K562 (cell line): ENCODE data around the gene FAM110D. TPM values are rescaled to one million over a fixed set of nuclear protein-coding genes. Genes with fewer than 3 reads are reported as not detected.
A peak's percentile ranks its signal among the peaks of the same experiment; 100 is the strongest.

ENCODE experiments used
- CCAR2 ChIP-seq: fragments of 200-400 bp; formaldehyde crosslinking; IDR thresholded peaks from 2 replicates; pipeline ENCODE4 v1.6.1; 2017; ENCODE audit warnings: mild to moderate bottlenecking, low read depth, low read length
- ERF ChIP-seq: fragments of 450-650 bp; formaldehyde crosslinking; IDR thresholded peaks from 2 replicates; pipeline ENCODE4 v1.4.0; 2020; ENCODE audit warnings: mild to moderate bottlenecking, mixed read lengths
- FIP1L1 ChIP-seq: fragments of 200-400 bp; formaldehyde crosslinking; IDR thresholded peaks from 2 replicates; pipeline ENCODE4 v1.6.1; 2018; ENCODE audit warnings: mild to moderate bottlenecking, low read depth, low read length; ENCODE audit not compliant: poor library complexity, severe bottlenecking
- MCM7 ChIP-seq, 2 experiments: fragments of 450-650 bp; IDR thresholded peaks; 2 replicates each; pipeline ENCODE4 v1.6.1; 2016 to 2018
- MECOM ChIP-seq: fragments of 250-450 bp; sonication (Bioruptor Pico); IDR thresholded peaks from 2 replicates; pipeline ENCODE4 v1.8.0; 2022; ENCODE audit warnings: inconsistent platforms
- NR2F6 ChIP-seq: fragments of 450-650 bp; formaldehyde crosslinking; IDR thresholded peaks from 2 replicates; pipeline ENCODE4 v1.4.0; 2020; ENCODE audit warnings: mild to moderate bottlenecking
- STAT5B ChIP-seq: fragments of 250-450 bp; sonication (Bioruptor Pico); IDR thresholded peaks from 2 replicates; pipeline ENCODE4 v1.8.0; 2021; ENCODE audit warnings: mild to moderate bottlenecking, inconsistent platforms
- TAF9B ChIP-seq: fragments of 450-650 bp; IDR thresholded peaks from 2 replicates; pipeline ENCODE4 v1.6.1; 2018; ENCODE audit warnings: mild to moderate bottlenecking; ENCODE audit not compliant: partially characterized antibody
- WHSC1 ChIP-seq: IDR thresholded peaks from one replicate; pipeline ENCODE4 v1.6.1; 2012; ENCODE audit warnings: low read length, control low read depth, inconsistent platforms
- ZNF23 ChIP-seq: fragments of 250-450 bp; sonication (Bioruptor Pico); IDR thresholded peaks from 2 replicates; pipeline ENCODE4 v1.4.0; 2020; ENCODE audit warnings: mild to moderate bottlenecking
- ZNF445 ChIP-seq: fragments of 250-450 bp; sonication (Bioruptor Pico); IDR thresholded peaks from 2 replicates; pipeline ENCODE4 v1.4.0; 2020; ENCODE audit warnings: low read depth, mild to moderate bottlenecking, moderate library complexity
- ZNF778 ChIP-seq: fragments of 450-650 bp; formaldehyde crosslinking; IDR thresholded peaks from 2 replicates; pipeline ENCODE4 v1.4.0; 2020; ENCODE audit warnings: mild to moderate bottlenecking, moderate library complexity
- ZSCAN32 ChIP-seq: fragments of 450-650 bp; formaldehyde crosslinking; IDR thresholded peaks from 2 replicates; pipeline ENCODE4 v1.4.0; 2020; ENCODE audit warnings: mild to moderate bottlenecking, moderate library complexity
- polyA plus RNA-seq, 8 experiments: library from polyadenylated mRNA; depleted of rRNA in 4 of 8; stranded (reverse) in 5 of 8; unstranded in 3 of 8; fragments of >200 nt; fragmentation: Nextera tagmentation in 2 of 8; fragmentation: Illumina TruSeq in 1 of 8; extraction: Ambion mirVana in 2 of 8; extraction: Trizol in 1 of 8; gene quantifications; 2 replicates each; pipeline versions ENCODE4 v1.2.1 to v1.2.3, GENCODE V29; 2011 to 2014; ENCODE audit warnings: inconsistent platforms in 1 of 8, missing spikeins in 1 of 8
- total RNA-seq, 7 experiments: library from RNA; depleted of rRNA in 6 of 7; stranded (reverse); fragments of >200 nt in 6 of 7; fragmentation: Illumina TruSeq in 2 of 7; extraction: Trizol in 2 of 7; gene quantifications; 2 replicates each; pipeline versions ENCODE4 v1.2.1 to v1.2.3, GENCODE V29; 2011 to 2021; ENCODE audit warnings: low replicate concordance in 1 of 7
- TF ChIP-seq, protein P1 (sequence below): fragments of 450-650 bp; IDR thresholded peaks from 2 replicates; pipeline ENCODE4 v1.7.0; 2016; ENCODE audit warnings: borderline replicate concordance
- TF ChIP-seq, protein P2 (sequence below): fragments of 250-450 bp; sonication (Bioruptor Pico); IDR thresholded peaks from 2 replicates; pipeline ENCODE4 v1.4.0; 2020; ENCODE audit warnings: mild to moderate bottlenecking, moderate library complexity
- TF ChIP-seq, protein P3 (sequence below): IDR thresholded peaks from 2 replicates; pipeline ENCODE4 v1.6.1; 2011; ENCODE audit not compliant: insufficient read length; ENCODE audit errors: extremely low read depth
- TF ChIP-seq, protein P4 (sequence below): fragments of 450-650 bp; IDR thresholded peaks from 2 replicates; pipeline ENCODE4 v1.6.1; 2016; ENCODE audit warnings: borderline replicate concordance
- TF ChIP-seq, protein P5 (sequence below): fragments of 200-800 bp; sonication (Bioruptor generic); IDR thresholded peaks from 2 replicates; pipeline ENCODE4 v1.6.1; 2017; ENCODE audit warnings: missing genetic modification characterization, missing compliant biosample characterization

FAM110D gene
- total and polyA plus RNA-seq, 9 of the 15 experiments (the other 6 are each of a cell fraction or from before 2014, with no cell fraction given): 0.04 to 1.1 (median 0.33) TPM

DNA sequence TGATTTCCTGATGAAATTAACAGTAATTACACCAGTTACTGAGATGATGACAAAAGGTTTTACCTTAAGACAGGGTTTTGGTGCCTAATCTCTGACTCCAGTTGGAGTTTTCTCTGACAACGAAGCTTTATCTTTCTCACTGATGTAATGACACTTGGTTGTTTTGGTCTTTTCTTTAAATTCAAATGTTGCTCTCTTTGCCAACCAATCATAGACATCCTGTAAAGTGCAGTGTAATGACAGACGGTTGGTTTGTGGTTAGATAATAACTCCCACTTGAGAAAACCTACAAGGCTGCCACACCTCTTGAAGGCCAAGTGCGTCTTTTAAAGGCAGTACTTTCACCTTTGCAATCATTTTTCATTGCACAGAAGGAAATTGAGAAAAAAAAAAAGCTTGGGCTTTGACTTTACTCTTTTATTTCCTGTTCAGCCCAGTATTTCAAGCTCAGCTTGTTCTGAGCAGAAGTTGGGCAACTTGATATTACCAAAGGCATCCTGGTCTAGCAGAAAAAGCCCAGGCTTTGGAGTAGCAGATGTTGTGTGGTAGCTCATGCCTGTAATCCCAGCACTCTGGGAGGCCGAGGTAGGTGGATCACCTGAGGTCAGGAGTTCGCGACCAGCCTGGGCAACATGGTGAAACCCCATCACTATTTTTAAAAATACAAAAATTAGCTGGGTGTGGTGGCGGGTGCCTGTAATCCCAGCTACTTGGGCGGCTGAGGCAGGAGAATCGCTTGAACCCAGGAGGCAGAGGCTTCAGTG is 32.4 kb upstream of the FAM110D start (continued):
- TF ChIP-seq, protein P1, sequence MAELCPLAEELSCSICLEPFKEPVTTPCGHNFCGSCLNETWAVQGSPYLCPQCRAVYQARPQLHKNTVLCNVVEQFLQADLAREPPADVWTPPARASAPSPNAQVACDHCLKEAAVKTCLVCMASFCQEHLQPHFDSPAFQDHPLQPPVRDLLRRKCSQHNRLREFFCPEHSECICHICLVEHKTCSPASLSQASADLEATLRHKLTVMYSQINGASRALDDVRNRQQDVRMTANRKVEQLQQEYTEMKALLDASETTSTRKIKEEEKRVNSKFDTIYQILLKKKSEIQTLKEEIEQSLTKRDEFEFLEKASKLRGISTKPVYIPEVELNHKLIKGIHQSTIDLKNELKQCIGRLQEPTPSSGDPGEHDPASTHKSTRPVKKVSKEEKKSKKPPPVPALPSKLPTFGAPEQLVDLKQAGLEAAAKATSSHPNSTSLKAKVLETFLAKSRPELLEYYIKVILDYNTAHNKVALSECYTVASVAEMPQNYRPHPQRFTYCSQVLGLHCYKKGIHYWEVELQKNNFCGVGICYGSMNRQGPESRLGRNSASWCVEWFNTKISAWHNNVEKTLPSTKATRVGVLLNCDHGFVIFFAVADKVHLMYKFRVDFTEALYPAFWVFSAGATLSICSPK: 0 out of 2 replicates have a peak, but pooled peaks have one; percentile 71
- no peak; the same call in 1 of the 2 replicates for TF ChIP-seq ERF (CRISPR knock-in tag)
- TF ChIP-seq, protein P2, sequence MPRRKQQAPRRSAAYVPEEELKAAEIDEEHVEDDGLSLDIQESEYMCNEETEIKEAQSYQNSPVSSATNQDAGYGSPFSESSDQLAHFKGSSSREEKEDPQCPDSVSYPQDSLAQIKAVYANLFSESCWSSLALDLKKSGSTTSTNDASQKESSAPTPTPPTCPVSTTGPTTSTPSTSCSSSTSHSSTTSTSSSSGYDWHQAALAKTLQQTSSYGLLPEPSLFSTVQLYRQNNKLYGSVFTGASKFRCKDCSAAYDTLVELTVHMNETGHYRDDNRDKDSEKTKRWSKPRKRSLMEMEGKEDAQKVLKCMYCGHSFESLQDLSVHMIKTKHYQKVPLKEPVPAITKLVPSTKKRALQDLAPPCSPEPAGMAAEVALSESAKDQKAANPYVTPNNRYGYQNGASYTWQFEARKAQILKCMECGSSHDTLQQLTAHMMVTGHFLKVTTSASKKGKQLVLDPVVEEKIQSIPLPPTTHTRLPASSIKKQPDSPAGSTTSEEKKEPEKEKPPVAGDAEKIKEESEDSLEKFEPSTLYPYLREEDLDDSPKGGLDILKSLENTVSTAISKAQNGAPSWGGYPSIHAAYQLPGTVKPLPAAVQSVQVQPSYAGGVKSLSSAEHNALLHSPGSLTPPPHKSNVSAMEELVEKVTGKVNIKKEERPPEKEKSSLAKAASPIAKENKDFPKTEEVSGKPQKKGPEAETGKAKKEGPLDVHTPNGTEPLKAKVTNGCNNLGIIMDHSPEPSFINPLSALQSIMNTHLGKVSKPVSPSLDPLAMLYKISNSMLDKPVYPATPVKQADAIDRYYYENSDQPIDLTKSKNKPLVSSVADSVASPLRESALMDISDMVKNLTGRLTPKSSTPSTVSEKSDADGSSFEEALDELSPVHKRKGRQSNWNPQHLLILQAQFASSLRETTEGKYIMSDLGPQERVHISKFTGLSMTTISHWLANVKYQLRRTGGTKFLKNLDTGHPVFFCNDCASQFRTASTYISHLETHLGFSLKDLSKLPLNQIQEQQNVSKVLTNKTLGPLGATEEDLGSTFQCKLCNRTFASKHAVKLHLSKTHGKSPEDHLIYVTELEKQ (CRISPR knock-in tag): peak; percentile 76
- 0 out of 2 replicates have a peak, but pooled peaks have one; percentile 65 for TF ChIP-seq NR2F6 (CRISPR knock-in tag)
- TF ChIP-seq, protein P3, sequence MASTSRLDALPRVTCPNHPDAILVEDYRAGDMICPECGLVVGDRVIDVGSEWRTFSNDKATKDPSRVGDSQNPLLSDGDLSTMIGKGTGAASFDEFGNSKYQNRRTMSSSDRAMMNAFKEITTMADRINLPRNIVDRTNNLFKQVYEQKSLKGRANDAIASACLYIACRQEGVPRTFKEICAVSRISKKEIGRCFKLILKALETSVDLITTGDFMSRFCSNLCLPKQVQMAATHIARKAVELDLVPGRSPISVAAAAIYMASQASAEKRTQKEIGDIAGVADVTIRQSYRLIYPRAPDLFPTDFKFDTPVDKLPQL: peak; percentile 22
- no peak for TF ChIP-seq ZNF445 (CRISPR knock-in tag)
- TF ChIP-seq, protein P4, sequence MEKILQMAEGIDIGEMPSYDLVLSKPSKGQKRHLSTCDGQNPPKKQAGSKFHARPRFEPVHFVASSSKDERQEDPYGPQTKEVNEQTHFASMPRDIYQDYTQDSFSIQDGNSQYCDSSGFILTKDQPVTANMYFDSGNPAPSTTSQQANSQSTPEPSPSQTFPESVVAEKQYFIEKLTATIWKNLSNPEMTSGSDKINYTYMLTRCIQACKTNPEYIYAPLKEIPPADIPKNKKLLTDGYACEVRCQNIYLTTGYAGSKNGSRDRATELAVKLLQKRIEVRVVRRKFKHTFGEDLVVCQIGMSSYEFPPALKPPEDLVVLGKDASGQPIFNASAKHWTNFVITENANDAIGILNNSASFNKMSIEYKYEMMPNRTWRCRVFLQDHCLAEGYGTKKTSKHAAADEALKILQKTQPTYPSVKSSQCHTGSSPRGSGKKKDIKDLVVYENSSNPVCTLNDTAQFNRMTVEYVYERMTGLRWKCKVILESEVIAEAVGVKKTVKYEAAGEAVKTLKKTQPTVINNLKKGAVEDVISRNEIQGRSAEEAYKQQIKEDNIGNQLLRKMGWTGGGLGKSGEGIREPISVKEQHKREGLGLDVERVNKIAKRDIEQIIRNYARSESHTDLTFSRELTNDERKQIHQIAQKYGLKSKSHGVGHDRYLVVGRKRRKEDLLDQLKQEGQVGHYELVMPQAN: peak; percentile 65; the same call in 1 of the 2 replicates
- TF ChIP-seq ZNF23 (CRISPR knock-in tag): peak; percentile 36; the same call in 1 of the 2 replicates
- no peak for TF ChIP-seq ZNF778 (CRISPR knock-in tag)
- peak; percentile 62 for TF ChIP-seq MECOM (CRISPR knock-in tag)
- TF ChIP-seq ZSCAN32 (CRISPR knock-in tag): no peak
- no peak for TF ChIP-seq CCAR2
- TF ChIP-seq WHSC1: no peak
- 0 out of 4 replicates have a peak, but pooled peaks of 1 of the 2 experiments have one; percentile 55 for TF ChIP-seq MCM7 (IDR thresholded peaks at IDR 0.05)
- TF ChIP-seq FIP1L1: no peak
- TF ChIP-seq STAT5B: 0 out of 2 replicates have a peak, but pooled peaks have one; percentile 8
- TF ChIP-seq, protein P5, sequence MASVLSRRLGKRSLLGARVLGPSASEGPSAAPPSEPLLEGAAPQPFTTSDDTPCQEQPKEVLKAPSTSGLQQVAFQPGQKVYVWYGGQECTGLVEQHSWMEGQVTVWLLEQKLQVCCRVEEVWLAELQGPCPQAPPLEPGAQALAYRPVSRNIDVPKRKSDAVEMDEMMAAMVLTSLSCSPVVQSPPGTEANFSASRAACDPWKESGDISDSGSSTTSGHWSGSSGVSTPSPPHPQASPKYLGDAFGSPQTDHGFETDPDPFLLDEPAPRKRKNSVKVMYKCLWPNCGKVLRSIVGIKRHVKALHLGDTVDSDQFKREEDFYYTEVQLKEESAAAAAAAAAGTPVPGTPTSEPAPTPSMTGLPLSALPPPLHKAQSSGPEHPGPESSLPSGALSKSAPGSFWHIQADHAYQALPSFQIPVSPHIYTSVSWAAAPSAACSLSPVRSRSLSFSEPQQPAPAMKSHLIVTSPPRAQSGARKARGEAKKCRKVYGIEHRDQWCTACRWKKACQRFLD: peak; percentile 76; the same call in 1 of the 2 replicates
- TF ChIP-seq TAF9B: peak; percentile 95
